GM06990 (cell line): ENCODE measurements around the gene GNA12.
"Not testable (repeated sequence)": the region's sequence is repeated elsewhere in the genome, so short reads cannot be mapped to it uniquely, and the experiment has no call there.

Source experiments
- DNase-seq: peaks from one replicate; pipeline ENCODE4 v3.0.0-alpha.2; 2011; ENCODE audit not compliant: insufficient read length; ENCODE audit errors: extremely low read depth
- H3K27me3 ChIP-seq: replicated peaks from 2 replicates; pipeline ENCODE4 v1.6.0; 2011; ENCODE audit warnings: low read length; ENCODE audit not compliant: control insufficient read depth, insufficient read depth
- H3K36me3 ChIP-seq: 2 replicates; pipeline ENCODE4 v1.5.1; 2011; ENCODE audit warnings: low read length; ENCODE audit not compliant: control insufficient read depth, insufficient read depth
- H3K4me3 ChIP-seq: replicated peaks from 2 replicates; pipeline ENCODE4 v1.5.1; 2011; ENCODE audit warnings: low read depth, mild to moderate bottlenecking, control low read depth, low read length
- CTCF ChIP-seq: IDR thresholded peaks from 2 replicates; pipeline ENCODE4 v1.5.1; 2011; ENCODE audit warnings: low read length, control low read depth, mild to moderate bottlenecking, inconsistent platforms; ENCODE audit not compliant: insufficient read depth, poor library complexity, severe bottlenecking

The GNA12 gene

DNA sequence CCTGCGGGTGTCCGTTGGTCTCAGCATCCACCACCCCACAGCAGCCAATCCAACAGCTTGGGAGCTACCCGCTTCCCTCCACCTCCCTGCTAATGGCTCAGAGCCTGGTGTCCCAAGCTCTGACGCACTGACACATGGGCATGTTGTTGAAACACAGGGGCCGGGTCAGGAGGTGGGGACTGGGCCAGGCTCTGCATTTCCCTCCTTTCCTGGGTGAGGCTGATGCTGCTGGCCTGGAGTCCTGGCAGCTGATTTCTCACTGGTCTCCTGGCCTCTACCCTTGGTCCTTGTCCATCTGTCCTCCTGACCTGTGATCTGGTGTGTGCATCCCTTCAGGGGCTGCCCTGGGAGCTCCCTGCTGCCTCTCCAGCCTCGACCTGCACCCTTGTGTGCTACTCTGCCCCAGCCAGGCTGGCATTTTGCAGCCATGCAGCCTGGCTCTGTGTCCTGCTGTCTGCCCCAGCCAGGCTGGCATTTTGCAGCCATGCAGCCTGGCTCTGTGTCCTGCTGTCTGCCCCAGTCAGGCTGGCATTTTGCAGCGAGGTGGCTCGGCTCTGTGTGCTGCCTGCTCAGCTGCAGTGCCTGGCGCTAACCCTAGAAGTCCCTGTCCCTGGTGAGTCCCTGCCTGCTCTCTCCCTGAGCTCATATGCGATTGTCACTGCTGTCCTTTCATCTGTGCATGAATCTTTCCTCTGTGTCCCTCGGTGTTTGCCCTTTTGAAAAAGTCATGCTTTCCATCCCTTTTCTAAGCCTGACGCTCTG lies 142.1 kb downstream of the GNA12 start:
- TF ChIP-seq CTCF = no peak
- H3K4me3 ChIP-seq = no peak overlapping the region
- no peak for DNase-seq
- H3K36me3 ChIP-seq = no peaks in the 10 kb centered on the region
- no peaks in the 10 kb centered on the region for H3K27me3 ChIP-seq

- Histone ChIP-seq H3K36me3 (no peaks in the 10 kb centered on the region), H3K27me3 (no peaks in the 10 kb centered on the region), H3K4me3 (no peak overlapping the region)
- no peak for TF ChIP-seq CTCF
- no peak for DNase-seq
These were observed 142.7 kb downstream of the GNA12 start for GRCh38 chr7:2701424-2701823.

DNA sequence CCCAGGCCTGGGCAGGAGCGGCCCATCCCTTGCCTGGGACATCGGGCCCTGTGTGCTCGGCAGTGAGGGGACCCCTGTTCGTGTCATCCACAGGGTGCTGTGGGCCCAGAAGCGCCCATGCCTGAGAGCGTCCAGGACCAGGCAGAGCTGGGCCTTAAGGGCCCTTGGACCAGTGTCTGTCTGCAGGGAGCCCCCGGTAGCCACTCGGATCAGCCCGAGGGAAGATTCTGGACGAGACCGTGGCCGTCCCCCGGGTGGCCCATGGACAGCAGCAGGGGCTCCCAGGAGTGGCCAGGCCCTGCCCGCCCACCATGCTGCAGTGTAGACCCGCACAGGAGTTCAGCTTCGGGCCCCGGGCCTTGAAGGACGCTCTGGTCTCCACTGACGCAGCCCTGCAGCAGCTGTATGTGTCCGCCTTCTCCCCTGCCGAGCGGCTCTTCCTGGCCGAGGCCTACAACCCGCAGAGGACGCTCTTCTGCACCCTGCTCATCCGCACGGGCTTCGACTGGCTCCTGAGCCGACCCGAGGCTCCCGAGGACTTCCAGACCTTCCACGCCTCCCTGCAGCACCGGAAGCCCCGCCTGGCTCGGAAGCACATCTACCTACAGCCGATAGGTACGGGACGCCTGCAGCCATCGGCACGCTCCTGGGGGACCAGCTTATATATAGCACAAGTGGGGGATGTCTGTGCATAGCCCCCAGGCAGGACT lies 143.8 kb downstream of the GNA12 start:
- TF ChIP-seq CTCF = no peak
- Histone ChIP-seq H3K4me3 (no peak overlapping the region), H3K27me3 (no peaks in the 10 kb centered on the region), H3K36me3 (no peaks in the 10 kb centered on the region)
- DNase-seq = no peak

DNA sequence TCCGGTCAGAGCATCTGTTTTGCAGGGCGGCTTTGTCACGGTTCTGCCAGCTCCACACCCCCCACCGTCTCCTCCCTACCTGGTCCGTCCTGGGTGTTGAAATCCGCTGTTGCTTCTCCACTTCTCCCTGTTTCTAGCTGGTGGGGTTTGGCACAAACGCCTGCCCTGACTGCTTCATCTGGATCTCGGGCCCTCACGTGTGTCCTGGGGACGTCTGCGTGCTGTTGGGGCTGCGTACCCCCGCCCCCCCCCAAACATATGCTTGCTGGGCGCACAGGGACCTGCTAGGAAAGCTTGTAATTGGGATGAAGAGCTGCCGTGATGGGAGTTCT lies 144.9 kb downstream of the GNA12 start:
- H3K27me3 ChIP-seq = no peaks in the 10 kb centered on the region
- no peak overlapping the region; the same call in 1 of the 2 replicates for H3K4me3 ChIP-seq
- no peaks in the 10 kb centered on the region for H3K36me3 ChIP-seq
- DNase-seq = no peak
- TF ChIP-seq CTCF = no peak

DNA sequence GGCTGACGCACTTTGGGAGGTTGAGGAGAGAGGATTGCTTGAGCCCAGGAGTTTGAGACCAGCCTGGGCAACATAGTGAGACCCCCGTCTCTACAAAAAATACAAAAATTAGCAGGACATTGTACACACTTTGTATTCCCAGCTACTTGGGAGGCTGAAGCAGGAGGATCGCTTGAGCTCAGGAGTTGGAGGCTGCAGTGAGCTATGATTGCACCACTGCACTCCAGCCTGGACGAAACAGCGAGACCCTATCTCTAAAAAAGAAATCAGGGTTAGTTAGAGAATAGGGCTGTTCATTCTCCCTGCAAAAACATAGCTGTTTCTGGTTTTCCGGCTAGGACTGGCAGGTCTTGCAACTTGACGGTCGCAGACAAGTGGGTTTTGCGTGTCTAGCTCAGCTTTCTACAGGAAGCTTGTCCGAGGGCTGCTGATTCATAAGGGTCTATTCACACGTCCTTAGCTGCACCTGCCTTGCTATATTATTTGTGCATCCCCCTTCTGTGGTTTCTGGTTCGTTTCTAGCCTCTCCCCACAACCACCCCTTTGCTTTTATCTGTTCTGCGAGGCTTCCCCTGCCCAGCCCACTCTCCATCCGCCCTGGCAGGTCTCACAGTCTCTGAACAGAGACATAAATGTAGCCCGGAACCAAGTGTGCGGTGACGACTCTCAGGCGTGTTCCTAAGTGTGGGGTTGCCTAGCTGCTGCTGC lies 145.4 kb downstream of the GNA12 start:
- no peaks in the 10 kb centered on the region for H3K27me3 ChIP-seq
- no peak overlapping the region; the same call in 1 of the 2 replicates for H3K4me3 ChIP-seq
- no peak for TF ChIP-seq CTCF
- no peaks in the 10 kb centered on the region for H3K36me3 ChIP-seq
- peak; percentile 87 for DNase-seq

DNA sequence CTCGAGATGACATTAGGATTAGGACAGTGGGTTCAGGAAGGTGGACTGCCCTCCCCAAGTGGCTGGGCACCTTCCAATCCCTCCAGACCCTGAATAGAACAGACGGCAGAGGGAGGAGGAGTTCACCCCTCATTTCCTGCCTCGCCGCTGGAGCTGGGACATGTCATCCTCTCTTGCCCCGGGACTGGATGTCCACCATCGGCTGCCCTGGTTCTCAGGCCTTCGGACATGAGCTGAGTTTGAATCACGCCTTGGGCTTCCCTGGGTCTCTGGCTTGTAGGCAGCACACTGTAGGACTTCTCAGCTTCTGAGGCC lies 150.0 kb downstream of the GNA12 start:
- H3K27me3 ChIP-seq, H3K4me3 ChIP-seq, DNase-seq, H3K36me3 ChIP-seq: not testable (repeated sequence)

DNA sequence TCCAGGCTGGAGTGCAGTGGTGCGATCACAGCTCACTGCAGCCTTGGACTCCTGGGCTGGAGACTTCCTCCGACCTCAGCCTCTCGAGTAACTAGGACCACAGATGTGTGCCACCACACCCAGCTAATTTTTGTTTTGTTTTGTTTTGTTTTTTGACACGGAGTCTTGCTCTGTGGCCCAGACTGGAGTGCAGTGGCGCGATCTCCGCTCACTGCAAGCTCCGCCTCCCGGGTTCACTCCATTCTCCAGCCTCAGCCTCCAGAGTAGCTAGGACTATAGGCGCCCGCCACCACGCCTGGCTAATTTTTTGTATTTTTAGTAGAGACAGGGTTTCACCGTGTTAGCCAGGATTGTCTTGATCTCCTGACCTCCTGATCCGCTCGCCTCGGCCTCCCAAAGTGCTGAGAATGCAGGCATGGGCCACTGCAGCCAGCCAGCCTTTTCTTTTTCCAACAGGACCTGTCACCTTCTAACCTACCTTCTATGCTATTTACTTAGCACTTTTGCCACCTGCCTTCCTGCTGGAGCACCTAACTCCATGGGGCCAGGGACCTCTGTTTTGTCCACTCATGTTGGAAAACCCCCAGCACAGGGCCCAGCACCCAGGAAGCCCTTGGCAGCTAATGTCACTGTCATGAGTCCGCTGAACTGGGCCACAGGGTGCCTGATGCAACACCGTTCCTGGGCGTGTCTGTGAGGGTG lies 150.5 kb downstream of the GNA12 start:
- DNase-seq, H3K36me3 ChIP-seq, H3K4me3 ChIP-seq, H3K27me3 ChIP-seq: not testable (repeated sequence)
